HL-60/S4 treated with phorbol 12-myristate 13-acetate at 8.2 ng/mL for 4 days and 3 days (cell line): ENCODE results near the gene GABRG1.

ENCODE experiments used
- in situ Hi-C: fragments of 300-500 bp; cut with MboI; formaldehyde crosslinking; loops from 2 replicates; pipeline ENCODE4 v1.15.0; 2022; ENCODE audit warnings: low sequenced_read_pairs

Gene GABRG1

GRCh38 chr4:46123913-46124755 is at the start of gene GABRG1:
Gene GABRG1, minus strand, starts transcription at chr4:46124054. Its CDS starts 141 bp downstream, at chr4:46123913.
- in situ Hi-C loops = no loop called here

- in situ Hi-C loops = no loop called here
These were observed 23.1 kb upstream of the GABRG1 start for GRCh38 chr4:46146993-46147392.

- in situ Hi-C loops = no loop called here
These were observed 7.7 kb upstream of the GABRG1 start for GRCh38 chr4:46131498-46132057.

- in situ Hi-C loops = no loop called here
These were observed 1.0 kb upstream of the GABRG1 start for GRCh38 chr4:46124773-46125413.

- in situ Hi-C loops = no loop called here
These were observed 42.2 kb downstream of the GABRG1 start for GRCh38 chr4:46081674-46082073.

- in situ Hi-C loops = no loop called here
These were observed 42.6 kb downstream of the GABRG1 start for GRCh38 chr4:46081248-46081647.

GRCh38 chr4:46073778-46074177 is 50.1 kb downstream of the GABRG1 start:
- in situ Hi-C loops = no loop called here

GRCh38 chr4:46051392-46051791 is 72.5 kb downstream of the GABRG1 start:
- in situ Hi-C loops = no loop called here

- in situ Hi-C loops = no loop called here
These were observed 91.8 kb downstream of the GABRG1 start for GRCh38 chr4:46032056-46032455.

GRCh38 chr4:46016306-46016705 is 107.5 kb downstream of the GABRG1 start:
- in situ Hi-C loops = no loop called here

GRCh38 chr4:45992728-45993127 is 131.1 kb downstream of the GABRG1 start:
- in situ Hi-C loops = no loop called here

GRCh38 chr4:45989775-45990174 is 134.1 kb downstream of the GABRG1 start:
- in situ Hi-C loops = no loop called here

- in situ Hi-C loops = no loop called here
These were observed 136.0 kb downstream of the GABRG1 start for GRCh38 chr4:45987858-45988257.
